RPMI7951 (cell line): ENCODE data around the gene PRKX. TPM values are rescaled to one million over a fixed set of nuclear protein-coding genes. Genes with fewer than 3 reads are reported as not detected.
"Not testable (repeated sequence)": the region's sequence is repeated elsewhere in the genome, so short reads cannot be mapped to it uniquely, and the experiment has no call there.

Source experiments
- DNase-seq: peaks from one replicate; pipeline ENCODE4 v3.0.0-alpha.2; 2012; ENCODE audit warnings: low read depth
- total RNA-seq: library from RNA; depleted of rRNA; stranded (reverse); fragments of >200 nt; shearing (Covaris generic); gene quantifications from 2 replicates; pipeline ENCODE4 v1.2.3, GENCODE V29; 2014

Gene PRKX
- total RNA-seq, 1 experiment from 2014 or later, result 4.7 TPM

DNA sequence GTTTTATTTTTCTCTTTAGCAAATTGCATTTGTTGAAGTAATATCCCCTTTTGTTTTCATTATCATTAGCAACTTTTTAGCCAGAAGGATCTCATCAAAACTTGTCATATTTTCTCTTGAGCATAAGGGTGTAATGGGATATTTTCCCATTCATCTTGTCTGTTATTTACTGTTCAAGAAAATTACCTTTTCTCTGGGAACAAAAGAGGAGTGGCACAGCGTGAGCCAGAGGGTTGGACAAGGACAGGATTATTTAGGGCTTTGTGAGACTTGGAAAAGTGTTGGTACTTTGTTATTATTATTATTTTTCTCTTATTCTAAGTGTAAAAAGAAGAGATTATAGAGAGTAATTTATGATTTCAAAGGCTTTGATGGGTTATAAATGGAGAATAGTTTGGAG lies 135.9 kb downstream of the PRKX start:
- no peak for DNase-seq

DNA sequence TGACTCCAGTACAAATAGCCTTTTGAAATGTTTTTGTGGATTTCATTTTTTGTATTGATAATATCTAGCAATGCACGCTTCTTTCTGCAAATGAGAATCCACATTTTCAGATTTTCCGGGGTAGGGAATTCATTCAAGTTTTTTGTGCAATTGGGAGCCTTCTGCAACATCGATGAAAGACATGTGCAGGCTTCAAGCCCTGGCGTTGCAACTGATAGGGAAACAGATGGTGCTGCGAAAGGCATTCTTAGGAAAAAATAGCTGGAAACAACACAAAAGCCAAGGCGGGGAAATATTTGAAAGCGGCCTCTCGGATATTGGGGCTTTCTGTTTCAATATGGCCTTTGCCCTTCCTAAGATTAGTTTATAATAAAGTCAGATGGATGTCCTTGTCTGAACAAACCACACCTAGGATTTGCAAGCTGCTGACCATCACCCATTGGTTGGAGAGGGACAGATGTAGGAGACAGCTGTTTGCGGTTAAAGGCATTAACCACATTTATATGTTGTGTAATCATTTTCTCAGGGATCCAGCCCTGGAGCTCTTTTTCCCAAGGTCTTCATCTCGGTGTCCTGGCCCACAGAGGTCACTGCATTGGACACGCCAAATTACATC lies 136.5 kb downstream of the PRKX start:
- peak; percentile 94 for DNase-seq

- DNase-seq, result no peak
These were observed 145.8 kb downstream of the PRKX start for GRCh38 chrX:3567686-3568085.

- no peak for DNase-seq
These were observed 150.0 kb downstream of the PRKX start for GRCh38 chrX:3563451-3563850.

DNA sequence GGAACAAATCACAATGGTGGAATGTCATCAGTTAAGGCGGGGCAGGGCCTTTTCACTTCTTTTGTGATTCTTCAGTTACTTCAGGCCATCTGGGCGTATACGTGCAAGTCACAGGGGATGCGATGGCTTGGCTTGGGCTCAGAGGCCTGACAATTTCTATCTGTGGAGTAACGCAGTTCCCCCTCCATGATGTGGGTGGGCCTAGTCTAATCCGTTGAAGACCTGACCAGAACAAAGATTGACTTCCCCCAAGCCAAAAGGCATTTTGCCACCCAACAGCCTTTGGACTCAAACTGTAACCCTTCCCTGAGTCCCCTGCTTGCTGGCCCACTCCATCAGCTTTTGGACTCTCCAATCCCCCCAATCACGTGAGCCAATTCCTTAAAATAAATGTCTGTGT lies 153.4 kb downstream of the PRKX start:
- DNase-seq, result not testable (repeated sequence)
